Kidney tubule cell (primary cell): ENCODE results near the gene PROS1.
A peak's percentile ranks its signal among the peaks of the same experiment; 100 is the strongest.
"Not testable (repeated sequence)": the region's sequence is repeated elsewhere in the genome, so short reads cannot be mapped to it uniquely, and the experiment has no call there.

ENCODE experiments used
- DNase-seq: peaks from one replicate; pipeline ENCODE4 v3.0.0-alpha.2; 2018; ENCODE audit warnings: low spot score

Gene PROS1

DNA sequence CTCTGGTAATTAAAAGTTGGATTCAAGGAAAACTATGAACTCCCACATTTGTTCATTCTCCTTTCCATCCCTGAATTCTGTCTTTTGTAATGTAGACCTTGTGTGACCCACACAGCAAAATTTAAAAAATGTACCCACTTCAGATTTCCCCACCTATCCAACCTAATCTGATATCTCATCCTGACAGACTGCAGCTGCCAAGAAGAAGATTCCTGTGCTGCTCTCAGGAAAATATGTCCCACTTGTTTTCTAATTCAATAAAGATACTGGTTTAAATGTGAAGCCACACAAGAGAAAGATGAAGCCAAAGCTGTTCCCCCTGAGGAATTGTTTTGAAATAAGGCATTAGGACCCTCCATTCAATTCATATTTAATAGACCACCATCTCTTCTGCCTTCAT lies 100.3 kb downstream of the PROS1 start:
- DNase-seq, result not testable (repeated sequence)

DNA sequence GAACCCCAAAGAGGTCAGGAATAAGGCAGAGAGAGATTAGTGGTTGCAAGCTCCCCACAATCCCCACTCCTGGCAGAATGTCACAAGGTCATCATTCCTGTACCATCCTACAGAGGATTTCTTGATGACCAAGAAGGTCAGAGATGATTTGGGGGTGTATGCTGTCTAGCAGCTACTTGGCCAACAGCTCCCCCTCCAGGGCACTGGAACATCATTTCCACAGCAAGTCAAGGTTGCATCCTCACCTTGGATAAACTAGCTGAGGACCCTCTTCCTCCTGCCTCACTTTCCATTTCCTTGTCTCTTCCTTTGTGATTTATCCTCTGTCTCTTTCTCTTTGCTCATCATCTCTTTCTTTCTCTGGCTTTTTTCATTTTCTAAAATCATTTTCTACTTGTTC lies 106.3 kb downstream of the PROS1 start:
- no peak for DNase-seq

DNA sequence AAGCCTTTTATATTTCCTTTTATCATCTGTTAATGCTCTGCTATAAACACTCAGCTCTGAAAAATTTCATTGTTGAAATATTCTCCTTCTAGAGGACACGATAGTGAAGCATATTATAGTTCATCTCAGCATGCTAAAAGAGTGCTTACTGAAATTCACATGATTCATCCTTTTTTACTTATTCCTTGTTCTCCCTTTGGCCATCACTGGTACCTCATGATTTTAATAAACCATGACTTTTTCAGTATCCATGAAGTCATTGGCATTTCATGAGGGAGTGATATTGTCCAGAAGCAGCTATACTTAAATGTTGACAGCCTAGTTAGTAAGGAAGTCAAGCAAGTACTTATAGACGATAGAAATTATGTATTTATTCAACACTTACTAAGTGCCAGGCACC lies 112.7 kb downstream of the PROS1 start:
- no peak for DNase-seq

DNA sequence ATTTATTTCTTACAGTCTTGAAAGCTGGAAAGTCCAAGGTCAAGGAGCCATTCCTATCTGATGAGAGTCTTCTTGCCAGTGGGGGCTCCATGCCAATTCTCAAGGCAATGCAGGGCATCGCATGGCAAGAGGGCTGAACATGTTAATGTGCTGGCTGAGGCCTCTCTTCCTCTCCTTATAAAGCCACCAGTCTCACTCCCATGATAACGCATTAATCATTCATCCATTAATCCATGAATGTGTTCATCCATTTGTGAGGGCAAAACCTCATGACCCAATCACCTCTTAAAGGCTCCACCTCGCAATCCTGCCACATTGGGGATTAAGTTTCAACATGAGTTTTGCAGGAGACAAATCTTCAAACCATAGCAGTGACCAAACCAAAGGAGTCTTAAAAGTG lies 118.3 kb downstream of the PROS1 start:
- DNase-seq, result peak; percentile 68

DNA sequence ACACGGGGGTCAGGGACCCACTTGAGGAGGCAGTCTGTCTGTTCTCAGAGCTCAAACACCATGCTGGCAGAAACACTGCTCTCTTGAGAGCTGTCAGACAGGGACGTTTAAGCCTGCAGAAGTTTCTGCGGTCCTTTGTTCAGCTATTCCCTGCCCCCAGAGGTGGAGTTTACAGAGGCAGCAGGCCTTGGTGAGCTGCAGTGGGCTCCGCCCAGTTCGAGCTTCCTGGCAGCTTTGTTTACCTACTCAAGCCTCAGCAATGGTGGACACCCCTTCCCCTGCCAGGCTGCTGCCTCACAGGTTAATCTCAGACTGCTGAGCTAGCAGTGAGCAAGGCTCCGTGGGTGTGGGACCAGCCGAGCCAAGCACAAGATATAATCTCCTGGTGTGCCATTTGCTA lies 121.5 kb downstream of the PROS1 start:
- not testable (repeated sequence) for DNase-seq

DNA sequence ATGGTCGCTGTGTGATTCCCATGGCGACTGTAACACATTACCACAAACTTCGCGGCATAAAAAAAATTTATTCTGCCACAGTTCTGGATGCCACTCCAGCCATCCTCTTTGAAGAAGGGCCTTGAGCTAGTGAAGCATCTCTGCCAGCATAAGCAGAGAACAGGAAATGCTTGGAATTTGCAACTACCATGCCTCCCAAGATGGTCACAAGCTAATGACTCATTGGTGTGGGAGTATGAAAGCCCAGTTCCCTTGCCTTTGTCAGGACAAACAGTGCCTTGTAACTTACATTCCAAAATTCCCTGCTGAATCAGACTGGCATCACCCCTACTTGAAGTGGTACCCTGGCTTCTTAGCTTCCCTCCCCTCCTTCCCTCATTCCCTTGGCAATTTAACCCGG lies 129.7 kb downstream of the PROS1 start:
- DNase-seq, result peak; percentile 97

DNA sequence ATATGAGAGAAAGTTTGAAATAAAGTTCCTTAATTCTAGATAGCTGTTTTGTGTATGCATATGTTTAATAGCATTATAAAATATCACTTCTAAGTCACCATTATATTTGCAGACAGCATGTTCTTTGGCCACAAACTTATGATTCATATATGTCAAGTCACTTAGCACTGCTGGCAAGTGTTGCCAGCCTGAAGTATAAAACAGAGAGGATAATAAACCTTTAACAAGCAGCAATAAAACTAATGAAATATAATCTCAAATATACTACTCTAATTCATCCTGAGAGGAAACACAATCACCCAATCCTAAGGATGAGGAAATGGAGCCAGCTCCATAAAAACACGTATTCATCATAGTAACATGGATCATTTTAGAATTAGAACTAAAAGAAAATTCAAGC lies 134.5 kb downstream of the PROS1 start:
- not testable (repeated sequence) for DNase-seq
